NB4 (cell line): ENCODE measurements around the gene KIRREL3.

ENCODE experiments used
- DNase-seq: peaks from one replicate; pipeline ENCODE4 v3.0.0; 2010; ENCODE audit warnings: low read depth
- H3K4me3 ChIP-seq: one replicate; pipeline ENCODE4 v1.5.1; 2011; ENCODE audit warnings: mild to moderate bottlenecking, low read depth, low read length, moderate library complexity
- MYC ChIP-seq: IDR thresholded peaks from 2 replicates; pipeline ENCODE4 v1.6.1; 2011; ENCODE audit warnings: low read depth, low read length
- POLR2A ChIP-seq: IDR thresholded peaks from 2 replicates; pipeline ENCODE4 v1.6.1; 2011; ENCODE audit warnings: mild to moderate bottlenecking; ENCODE audit not compliant: insufficient read length; ENCODE audit errors: extremely low read depth
- TF ChIP-seq, protein P1 (sequence below): IDR thresholded peaks from 2 replicates; pipeline ENCODE4 v1.6.1; 2011; ENCODE audit warnings: low read depth, low read length
- TF ChIP-seq, protein P2 (sequence below): IDR thresholded peaks from one replicate; pipeline ENCODE4 v1.5.1; 2012; ENCODE audit warnings: low read depth, low read length

Gene KIRREL3

DNA sequence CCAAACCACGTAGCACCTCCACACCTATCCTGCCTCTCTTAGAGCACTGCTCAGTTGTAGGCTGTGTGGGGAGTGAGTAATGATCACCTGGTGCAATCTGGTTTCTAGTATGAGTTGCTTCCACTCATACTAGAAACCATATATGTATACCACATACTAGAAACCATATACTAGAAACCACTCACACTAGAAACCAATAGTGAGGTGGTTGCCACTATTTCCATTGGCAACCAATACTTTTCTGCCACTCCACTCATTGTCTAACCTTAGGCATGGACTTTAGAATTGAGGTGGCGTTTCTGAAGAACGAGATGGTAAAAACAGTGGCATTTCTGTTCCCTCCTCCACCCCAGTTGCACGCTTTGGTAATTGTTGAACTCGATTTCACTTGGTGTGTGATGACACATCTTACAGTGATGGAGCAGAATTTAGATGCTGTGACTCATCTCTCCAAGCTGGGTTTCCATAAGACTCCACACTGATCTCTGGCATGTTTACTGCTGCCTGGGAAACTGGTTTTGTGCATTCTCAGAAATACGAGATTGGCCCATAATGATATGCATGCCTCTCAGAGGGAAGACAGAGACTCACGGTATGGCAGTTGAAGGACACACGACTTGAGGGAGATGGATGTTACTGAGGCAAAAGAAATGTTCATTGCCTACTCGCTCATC, 82.9 kb downstream of the KIRREL3 start:
- no peak for DNase-seq
- TF ChIP-seq POLR2A (no peak), MYC (no peak)
- TF ChIP-seq, protein P1, sequence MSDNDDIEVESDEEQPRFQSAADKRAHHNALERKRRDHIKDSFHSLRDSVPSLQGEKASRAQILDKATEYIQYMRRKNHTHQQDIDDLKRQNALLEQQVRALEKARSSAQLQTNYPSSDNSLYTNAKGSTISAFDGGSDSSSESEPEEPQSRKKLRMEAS: no peak
- TF ChIP-seq, protein P2, sequence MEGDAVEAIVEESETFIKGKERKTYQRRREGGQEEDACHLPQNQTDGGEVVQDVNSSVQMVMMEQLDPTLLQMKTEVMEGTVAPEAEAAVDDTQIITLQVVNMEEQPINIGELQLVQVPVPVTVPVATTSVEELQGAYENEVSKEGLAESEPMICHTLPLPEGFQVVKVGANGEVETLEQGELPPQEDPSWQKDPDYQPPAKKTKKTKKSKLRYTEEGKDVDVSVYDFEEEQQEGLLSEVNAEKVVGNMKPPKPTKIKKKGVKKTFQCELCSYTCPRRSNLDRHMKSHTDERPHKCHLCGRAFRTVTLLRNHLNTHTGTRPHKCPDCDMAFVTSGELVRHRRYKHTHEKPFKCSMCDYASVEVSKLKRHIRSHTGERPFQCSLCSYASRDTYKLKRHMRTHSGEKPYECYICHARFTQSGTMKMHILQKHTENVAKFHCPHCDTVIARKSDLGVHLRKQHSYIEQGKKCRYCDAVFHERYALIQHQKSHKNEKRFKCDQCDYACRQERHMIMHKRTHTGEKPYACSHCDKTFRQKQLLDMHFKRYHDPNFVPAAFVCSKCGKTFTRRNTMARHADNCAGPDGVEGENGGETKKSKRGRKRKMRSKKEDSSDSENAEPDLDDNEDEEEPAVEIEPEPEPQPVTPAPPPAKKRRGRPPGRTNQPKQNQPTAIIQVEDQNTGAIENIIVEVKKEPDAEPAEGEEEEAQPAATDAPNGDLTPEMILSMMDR: no peak
- no peak overlapping the region for H3K4me3 ChIP-seq

DNA sequence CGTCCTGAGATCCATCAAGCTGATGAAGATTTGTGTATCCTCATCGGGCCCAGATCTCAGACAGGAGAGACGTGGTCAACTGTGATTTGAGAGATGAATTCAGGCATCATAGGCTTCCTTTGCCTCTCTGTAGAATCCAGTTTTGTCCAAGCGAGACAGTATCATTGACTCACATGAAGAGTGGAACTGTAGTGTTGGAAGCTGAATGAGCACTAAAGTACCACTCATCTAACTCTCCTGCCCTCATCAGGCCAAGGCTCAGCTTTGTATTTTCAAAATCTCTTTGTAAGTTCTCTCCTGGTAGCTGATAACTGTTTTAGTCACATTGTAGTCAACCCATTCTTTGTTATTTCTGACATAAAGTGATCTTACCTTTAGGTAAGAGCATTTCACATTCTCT, 85.1 kb downstream of the KIRREL3 start:
- no peak overlapping the region for H3K4me3 ChIP-seq
- TF ChIP-seq POLR2A: no peak
- TF ChIP-seq, protein P1: no peak
- no peak for TF ChIP-seq MYC
- TF ChIP-seq, protein P2: no peak
- no peak for DNase-seq

DNA sequence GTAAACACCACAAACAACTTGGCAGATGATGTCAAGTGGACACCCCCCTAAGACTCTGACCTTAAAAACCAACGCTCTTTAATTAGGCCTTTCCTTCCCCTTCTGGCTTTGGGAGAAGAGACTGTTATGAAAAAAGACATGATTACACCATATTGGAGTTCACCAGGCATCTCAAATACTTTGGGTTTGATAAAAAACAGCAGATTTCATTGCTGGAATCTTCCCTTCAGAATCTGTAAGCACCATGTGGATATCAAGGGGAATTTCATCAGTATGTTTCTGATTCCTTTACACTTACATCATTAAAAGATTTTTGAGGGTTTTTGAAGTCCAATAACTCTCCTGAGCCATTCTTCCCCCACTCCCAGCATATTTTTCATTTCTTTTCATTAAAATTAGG, 85.6 kb downstream of the KIRREL3 start:
- no peak overlapping the region for H3K4me3 ChIP-seq
- DNase-seq: no peak
- TF ChIP-seq MYC (no peak), POLR2A (no peak)
- TF ChIP-seq, protein P1: no peak
- TF ChIP-seq, protein P2: no peak

DNA sequence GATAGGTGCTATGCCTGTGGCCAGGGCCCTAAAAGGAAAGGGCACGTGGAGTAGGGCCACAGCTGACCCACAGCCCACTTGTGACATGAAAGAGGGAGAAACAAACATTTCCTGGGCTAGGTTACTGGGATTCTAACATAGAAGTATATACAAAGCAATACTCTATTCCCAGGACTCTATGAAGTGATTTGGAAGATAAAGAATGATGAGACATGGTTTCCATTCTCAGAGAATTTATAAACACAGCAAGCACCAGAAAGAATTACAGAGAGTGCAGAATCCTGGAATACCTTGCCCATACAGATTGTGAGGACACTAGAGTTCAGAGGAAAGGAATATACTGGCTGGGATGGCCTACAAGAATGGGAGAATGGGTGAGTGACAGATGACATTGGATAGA, 86.4 kb downstream of the KIRREL3 start:
- DNase-seq: no peak
- TF ChIP-seq MYC (no peak), POLR2A (no peak)
- TF ChIP-seq, protein P2: no peak
- TF ChIP-seq, protein P1: no peak
- no peak overlapping the region for H3K4me3 ChIP-seq

DNA sequence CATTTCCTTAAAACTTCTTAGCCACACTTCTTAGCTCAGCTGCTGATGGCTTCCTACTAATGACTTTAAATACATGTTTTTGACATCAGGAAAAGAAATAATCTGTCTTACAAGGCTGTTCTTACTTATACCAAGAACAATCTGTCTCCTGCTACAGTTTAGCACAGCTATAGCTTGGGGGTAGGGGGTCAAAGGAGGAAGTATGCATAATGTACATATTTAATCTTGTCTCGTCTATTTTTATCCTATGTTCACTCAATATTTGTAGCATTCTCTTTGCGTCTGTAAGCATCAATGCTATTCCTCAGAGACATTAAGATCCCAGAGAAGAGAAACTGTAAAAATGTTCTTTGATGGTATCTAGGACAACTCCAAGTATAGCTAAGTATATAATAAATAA, 96.0 kb downstream of the KIRREL3 start:
- TF ChIP-seq, protein P1: no peak
- TF ChIP-seq, protein P2: no peak
- TF ChIP-seq MYC: no peak
- no peak for TF ChIP-seq POLR2A
- no peak for DNase-seq
- no peak overlapping the region for H3K4me3 ChIP-seq
